Measurements from ENCODE around the gene MYH15.

The MYH15 gene

DNA sequence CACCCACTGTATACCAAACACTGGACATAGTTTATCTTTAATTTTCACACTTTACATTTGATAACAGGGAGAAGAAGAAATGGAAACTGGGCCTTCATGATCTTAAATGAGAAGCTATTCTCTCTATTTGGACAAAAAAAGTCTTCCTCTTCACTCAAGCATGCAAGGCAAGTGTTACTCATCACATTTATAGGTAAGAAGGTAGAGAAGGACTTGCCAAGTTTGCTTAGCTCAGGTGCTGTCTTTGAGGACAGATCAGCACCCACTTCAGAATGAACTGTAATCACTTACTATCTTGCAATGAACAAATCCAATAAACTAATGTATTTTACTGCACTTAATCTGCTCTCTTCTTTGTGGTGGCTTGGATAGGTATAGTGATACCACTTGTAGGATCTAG is 1.1 kb upstream of the MYH15 start:
- Histone ChIP-seq H3K27ac (ENCODE audit: insufficient read depth in 1 of 2, low read depth in 1 of 2, low read length in 2 of 2, poor library complexity in 1 of 2, severe bottlenecking in 2 of 2) (no peak overlapping the region), H3K4me3 (ENCODE audit: control insufficient read depth in 1 of 7, extremely low read depth in 1 of 7, insufficient read depth in 4 of 7, low read depth in 2 of 7, low read length in 6 of 7) (no peak overlapping the region), H3K4me1 (ENCODE audit: control extremely low read depth in 1 of 4, control insufficient read depth in 4 of 4, insufficient read depth in 4 of 4, low read length in 3 of 4) (no peaks in the 10 kb centered on the region), H3K36me3 (ENCODE audit: control insufficient read depth in 4 of 4, insufficient read depth in 4 of 4, low read length in 3 of 4) (no peaks in the 10 kb centered on the region), H3K27me3 (replicated peaks in 2 of 5; ENCODE audit: control insufficient read depth in 4 of 5, insufficient read depth in 5 of 5, low read length in 4 of 5) (no peaks in the 10 kb centered on the region), H3K9me3 (ENCODE audit: control extremely low read depth in 1 of 5, control insufficient read depth in 4 of 5, insufficient read depth in 2 of 5, low read depth in 1 of 5, low read length in 4 of 5) (no peaks in the 10 kb centered on the region)
- ChIA-PET CTCF (no interaction called here), POLR2A (no interaction called here)
- no peak for DNase-seq

DNA sequence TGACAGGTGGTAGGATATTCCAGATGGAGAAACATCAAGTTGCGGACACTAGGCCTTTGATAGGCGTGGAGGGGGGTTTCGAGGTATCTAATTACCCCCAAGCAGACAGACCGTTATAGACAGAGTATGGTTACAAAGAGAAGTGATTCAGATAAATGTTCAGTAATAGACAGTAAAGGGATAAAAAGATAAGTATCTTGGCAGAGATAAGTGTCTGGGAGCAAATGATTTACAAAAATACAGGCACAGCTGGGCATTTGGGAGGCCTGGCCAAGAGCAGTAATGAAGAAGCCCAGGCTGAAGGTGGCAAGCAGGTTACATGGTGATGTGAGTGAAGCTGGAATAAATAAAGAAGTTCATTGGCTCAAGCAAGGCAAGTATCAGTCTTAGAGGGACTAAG is 659 bp upstream of the MYH15 start:
- WGBS (ENCODE audit: insufficient coverage) = 100% methylated on average over 4 of the region's 4 CpGs
- H3K4me3 ChIP-seq (ENCODE audit: control insufficient read depth in 1 of 7, extremely low read depth in 1 of 7, insufficient read depth in 4 of 7, low read depth in 2 of 7, low read length in 6 of 7) = no peak overlapping the region
- no peaks in the 10 kb centered on the region for H3K36me3 ChIP-seq (ENCODE audit: control insufficient read depth in 4 of 4, insufficient read depth in 4 of 4, low read length in 3 of 4)
- no peak for DNase-seq
- no peaks in the 10 kb centered on the region for H3K27me3 ChIP-seq (replicated peaks in 2 of 5; ENCODE audit: control insufficient read depth in 4 of 5, insufficient read depth in 5 of 5, low read length in 4 of 5)
- CTCF ChIA-PET = no interaction called here
- no peak overlapping the region for H3K27ac ChIP-seq (ENCODE audit: insufficient read depth in 1 of 2, low read depth in 1 of 2, low read length in 2 of 2, poor library complexity in 1 of 2, severe bottlenecking in 2 of 2)
- POLR2A ChIA-PET = no interaction called here
- no peaks in the 10 kb centered on the region for H3K9me3 ChIP-seq (ENCODE audit: control extremely low read depth in 1 of 5, control insufficient read depth in 4 of 5, insufficient read depth in 2 of 5, low read depth in 1 of 5, low read length in 4 of 5)
- H3K4me1 ChIP-seq (ENCODE audit: control extremely low read depth in 1 of 4, control insufficient read depth in 4 of 4, insufficient read depth in 4 of 4, low read length in 3 of 4) = no peaks in the 10 kb centered on the region

DNA sequence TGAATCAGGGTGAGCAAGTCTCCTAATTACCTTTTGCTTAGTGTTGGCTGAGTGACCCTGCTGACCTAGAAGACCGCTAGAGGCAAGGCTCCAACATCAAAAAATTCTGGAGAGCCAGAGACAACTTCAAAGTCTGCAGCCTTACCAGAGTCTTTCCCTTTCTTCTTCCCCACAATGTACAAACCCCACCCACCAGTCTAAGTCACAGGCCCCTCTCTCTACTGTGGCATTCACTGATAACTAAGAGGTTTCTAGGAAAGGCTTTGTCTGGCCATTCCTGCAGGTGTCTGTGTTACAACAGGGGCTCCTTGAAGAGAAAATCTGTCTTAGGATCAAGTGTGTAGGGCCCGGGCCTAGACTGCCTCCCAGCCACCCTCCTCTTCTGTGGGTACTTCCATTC is 525 bp downstream of the MYH15 start:
- ChIA-PET POLR2A (no interaction called here), CTCF (no interaction called here)
- no peak for DNase-seq
- H3K4me3 ChIP-seq (ENCODE audit: control insufficient read depth in 1 of 7, extremely low read depth in 1 of 7, insufficient read depth in 4 of 7, low read depth in 2 of 7, low read length in 6 of 7) = no peak overlapping the region
- 100% methylated on average over 2 of the region's 2 CpGs for WGBS (ENCODE audit: insufficient coverage)
- H3K36me3 ChIP-seq (ENCODE audit: control insufficient read depth in 4 of 4, insufficient read depth in 4 of 4, low read length in 3 of 4) = no peaks in the 10 kb centered on the region
- H3K27ac ChIP-seq (ENCODE audit: insufficient read depth in 1 of 2, low read depth in 1 of 2, low read length in 2 of 2, poor library complexity in 1 of 2, severe bottlenecking in 2 of 2) = no peak overlapping the region
- H3K27me3 ChIP-seq (replicated peaks in 2 of 5; ENCODE audit: control insufficient read depth in 4 of 5, insufficient read depth in 5 of 5, low read length in 4 of 5) = no peaks in the 10 kb centered on the region
- H3K4me1 ChIP-seq (ENCODE audit: control extremely low read depth in 1 of 4, control insufficient read depth in 4 of 4, insufficient read depth in 4 of 4, low read length in 3 of 4) = no peaks in the 10 kb centered on the region
- no peaks in the 10 kb centered on the region for H3K9me3 ChIP-seq (ENCODE audit: control extremely low read depth in 1 of 5, control insufficient read depth in 4 of 5, insufficient read depth in 2 of 5, low read depth in 1 of 5, low read length in 4 of 5)

DNA sequence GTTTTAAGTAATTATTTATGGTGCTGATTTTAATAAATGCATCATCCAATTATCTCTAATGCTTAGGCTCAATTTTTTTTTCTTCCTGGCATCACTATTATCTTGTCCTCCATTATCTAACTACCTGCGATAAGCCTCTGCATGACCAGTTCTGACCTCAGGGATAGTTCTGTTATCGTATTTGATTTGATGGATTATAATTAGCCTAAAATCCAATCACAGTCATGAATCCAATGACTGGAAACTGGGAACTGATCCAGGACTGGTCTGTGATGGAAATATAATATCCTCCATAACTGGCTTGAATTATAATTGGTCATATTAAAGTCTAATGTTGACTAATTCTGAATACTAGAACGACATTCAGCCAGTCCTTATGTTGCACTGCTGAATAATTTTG is 1.1 kb downstream of the MYH15 start:
- WGBS (ENCODE audit: insufficient coverage) = no CpG with 5 or more reads among the region's 3 CpGs
- ChIA-PET CTCF (interaction anchor here (1.0 kb wide), 1 partner anchor 14 kb away, joined by 3 read pairs; no protein-coding TSS in a partner anchor), POLR2A (no interaction called here)
- no peak overlapping the region for H3K4me3 ChIP-seq (ENCODE audit: control insufficient read depth in 1 of 7, extremely low read depth in 1 of 7, insufficient read depth in 4 of 7, low read depth in 2 of 7, low read length in 6 of 7)
- no peak for DNase-seq
- no peaks in the 10 kb centered on the region for H3K9me3 ChIP-seq (ENCODE audit: control extremely low read depth in 1 of 5, control insufficient read depth in 4 of 5, insufficient read depth in 2 of 5, low read depth in 1 of 5, low read length in 4 of 5)
- no peaks in the 10 kb centered on the region for H3K4me1 ChIP-seq (ENCODE audit: control extremely low read depth in 1 of 4, control insufficient read depth in 4 of 4, insufficient read depth in 4 of 4, low read length in 3 of 4)
- no peaks in the 10 kb centered on the region for H3K36me3 ChIP-seq (ENCODE audit: control insufficient read depth in 4 of 4, insufficient read depth in 4 of 4, low read length in 3 of 4)
- H3K27me3 ChIP-seq (replicated peaks in 2 of 5; ENCODE audit: control insufficient read depth in 4 of 5, insufficient read depth in 5 of 5, low read length in 4 of 5) = no peaks in the 10 kb centered on the region
- no peak overlapping the region for H3K27ac ChIP-seq (ENCODE audit: insufficient read depth in 1 of 2, low read depth in 1 of 2, low read length in 2 of 2, poor library complexity in 1 of 2, severe bottlenecking in 2 of 2)

DNA sequence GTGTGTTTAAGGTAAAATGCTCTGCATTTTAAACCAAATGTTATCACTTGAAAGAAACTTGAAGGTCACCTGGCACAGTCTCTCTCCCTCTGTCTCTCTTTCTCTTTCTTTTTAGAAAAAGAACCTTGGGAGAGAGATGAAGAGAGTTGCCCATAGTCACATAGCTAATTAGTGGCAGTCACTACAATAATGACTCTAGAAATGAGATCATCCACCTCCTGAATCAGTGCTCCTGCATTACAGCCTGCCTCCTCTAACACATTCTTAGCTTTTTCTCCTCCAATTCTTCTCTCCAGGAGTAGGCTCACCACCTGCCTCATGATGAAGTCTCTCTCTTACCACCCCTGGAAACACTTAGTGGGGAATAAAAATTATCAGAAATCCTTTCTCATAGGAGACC is 2.5 kb downstream of the MYH15 start:
- Histone ChIP-seq H3K36me3 (ENCODE audit: control insufficient read depth in 4 of 4, insufficient read depth in 4 of 4, low read length in 3 of 4) (no peaks in the 10 kb centered on the region), H3K4me1 (ENCODE audit: control extremely low read depth in 1 of 4, control insufficient read depth in 4 of 4, insufficient read depth in 4 of 4, low read length in 3 of 4) (no peaks in the 10 kb centered on the region), H3K4me3 (ENCODE audit: control insufficient read depth in 1 of 7, extremely low read depth in 1 of 7, insufficient read depth in 4 of 7, low read depth in 2 of 7, low read length in 6 of 7) (no peak overlapping the region), H3K27me3 (replicated peaks in 2 of 5; ENCODE audit: control insufficient read depth in 4 of 5, insufficient read depth in 5 of 5, low read length in 4 of 5) (no peaks in the 10 kb centered on the region), H3K27ac (ENCODE audit: insufficient read depth in 1 of 2, low read depth in 1 of 2, low read length in 2 of 2, poor library complexity in 1 of 2, severe bottlenecking in 2 of 2) (no peak overlapping the region), H3K9me3 (ENCODE audit: control extremely low read depth in 1 of 5, control insufficient read depth in 4 of 5, insufficient read depth in 2 of 5, low read depth in 1 of 5, low read length in 4 of 5) (no peaks in the 10 kb centered on the region)
- POLR2A ChIA-PET = no interaction called here
- CTCF ChIA-PET = interaction anchor here (1.2 to 2.6 kb wide), 2 partner anchors 13 to 18 kb away, joined by 3 to 7 read pairs; no protein-coding TSS in a partner anchor
- no peak for DNase-seq

DNA sequence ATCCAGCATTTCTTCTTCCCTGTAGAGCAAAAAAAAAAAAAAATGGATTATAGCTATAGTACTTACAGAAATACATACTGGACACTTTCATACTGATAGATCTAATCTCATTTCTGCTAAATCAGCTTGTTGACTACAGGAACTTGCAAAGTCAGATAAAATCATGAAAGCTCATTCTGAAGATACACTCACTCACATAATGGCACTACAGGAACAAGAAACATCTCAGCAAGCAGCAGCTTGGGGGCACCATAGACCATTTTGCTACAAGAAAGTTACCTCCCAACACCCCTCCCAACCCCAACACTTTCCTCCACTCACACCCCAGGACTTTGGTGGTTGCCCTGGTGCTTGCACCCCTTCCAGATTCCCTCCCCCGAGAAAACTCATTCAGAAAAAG is 4.6 kb downstream of the MYH15 start:
- H3K9me3 ChIP-seq (ENCODE audit: control extremely low read depth in 1 of 5, control insufficient read depth in 4 of 5, insufficient read depth in 2 of 5, low read depth in 1 of 5, low read length in 4 of 5) = no peaks in the 10 kb centered on the region
- H3K4me3 ChIP-seq (ENCODE audit: control insufficient read depth in 1 of 7, extremely low read depth in 1 of 7, insufficient read depth in 4 of 7, low read depth in 2 of 7, low read length in 6 of 7) = no peak overlapping the region
- POLR2A ChIA-PET = no interaction called here
- DNase-seq = peak in 2 of 3 donors; percentile 28 to 35
- H3K4me1 ChIP-seq (ENCODE audit: control extremely low read depth in 1 of 4, control insufficient read depth in 4 of 4, insufficient read depth in 4 of 4, low read length in 3 of 4) = no peaks in the 10 kb centered on the region
- no peaks in the 10 kb centered on the region for H3K27me3 ChIP-seq (replicated peaks in 2 of 5; ENCODE audit: control insufficient read depth in 4 of 5, insufficient read depth in 5 of 5, low read length in 4 of 5)
- no peak overlapping the region for H3K27ac ChIP-seq (ENCODE audit: insufficient read depth in 1 of 2, low read depth in 1 of 2, low read length in 2 of 2, poor library complexity in 1 of 2, severe bottlenecking in 2 of 2)
- H3K36me3 ChIP-seq (ENCODE audit: control insufficient read depth in 4 of 4, insufficient read depth in 4 of 4, low read length in 3 of 4) = no peaks in the 10 kb centered on the region
- WGBS (ENCODE audit: insufficient coverage) = no CpG with 5 or more reads among the region's 1 CpG
- CTCF ChIA-PET = interaction anchor here (0.6 to 2.6 kb wide), 5 partner anchors 9 to 47 kb away, joined by 3 to 9 read pairs (median 3); no protein-coding TSS in a partner anchor

DNA sequence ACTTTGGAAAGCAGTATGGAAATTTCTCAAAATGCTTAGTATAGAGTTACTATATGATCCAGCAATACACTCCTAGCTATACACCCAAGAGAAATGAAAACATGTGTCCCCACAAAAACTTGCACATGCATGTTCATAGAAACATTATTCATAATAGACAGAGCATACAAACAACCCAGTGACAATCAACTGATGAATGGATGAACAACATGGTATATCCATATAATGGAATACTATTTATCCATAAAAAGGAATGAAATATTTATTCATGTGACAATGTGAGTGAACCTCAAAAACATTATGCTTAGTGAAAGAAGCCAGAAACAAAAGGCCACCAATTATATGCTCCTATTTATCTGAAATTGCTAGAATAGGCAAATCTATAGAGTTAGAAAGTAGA is 6.7 kb downstream of the MYH15 start:
- POLR2A ChIA-PET = no interaction called here
- no peaks in the 10 kb centered on the region for H3K36me3 ChIP-seq (ENCODE audit: control insufficient read depth in 4 of 4, insufficient read depth in 4 of 4, low read length in 3 of 4)
- H3K27ac ChIP-seq (ENCODE audit: insufficient read depth in 1 of 2, low read depth in 1 of 2, low read length in 2 of 2, poor library complexity in 1 of 2, severe bottlenecking in 2 of 2) = no peak overlapping the region
- H3K9me3 ChIP-seq (ENCODE audit: control extremely low read depth in 1 of 5, control insufficient read depth in 4 of 5, insufficient read depth in 2 of 5, low read depth in 1 of 5, low read length in 4 of 5) = no peaks in the 10 kb centered on the region
- no peak overlapping the region for H3K4me3 ChIP-seq (ENCODE audit: control insufficient read depth in 1 of 7, extremely low read depth in 1 of 7, insufficient read depth in 4 of 7, low read depth in 2 of 7, low read length in 6 of 7)
- no peak for DNase-seq
- no peaks in the 10 kb centered on the region for H3K4me1 ChIP-seq (ENCODE audit: control extremely low read depth in 1 of 4, control insufficient read depth in 4 of 4, insufficient read depth in 4 of 4, low read length in 3 of 4)
- no peaks in the 10 kb centered on the region for H3K27me3 ChIP-seq (replicated peaks in 2 of 5; ENCODE audit: control insufficient read depth in 4 of 5, insufficient read depth in 5 of 5, low read length in 4 of 5)
- CTCF ChIA-PET = no interaction called here

DNA sequence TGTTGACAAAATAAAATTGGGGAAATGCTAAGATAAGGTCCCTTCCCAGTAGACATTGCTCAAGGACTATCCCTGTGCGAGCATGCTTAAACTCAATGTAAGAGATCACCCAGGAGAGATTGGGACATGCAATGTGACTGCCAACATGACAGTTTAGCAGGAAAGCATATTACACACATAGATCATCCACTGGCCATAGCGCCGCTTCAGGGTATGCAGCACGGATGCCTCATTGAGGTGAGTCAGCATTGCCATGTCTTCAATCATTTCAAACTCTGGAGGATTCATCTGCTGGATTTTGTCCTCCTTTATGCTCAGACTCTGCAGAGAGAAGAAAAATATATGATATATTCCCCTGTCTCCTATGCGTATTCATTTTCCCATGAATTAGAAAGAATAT is 8.9 kb downstream of the MYH15 start:
- WGBS (ENCODE audit: insufficient coverage) = 98% methylated on average over 4 of the region's 5 CpGs
- H3K4me3 ChIP-seq (ENCODE audit: control insufficient read depth in 1 of 7, extremely low read depth in 1 of 7, insufficient read depth in 4 of 7, low read depth in 2 of 7, low read length in 6 of 7) = no peak overlapping the region
- no peaks in the 10 kb centered on the region for H3K9me3 ChIP-seq (ENCODE audit: control extremely low read depth in 1 of 5, control insufficient read depth in 4 of 5, insufficient read depth in 2 of 5, low read depth in 1 of 5, low read length in 4 of 5)
- POLR2A ChIA-PET = no interaction called here
- H3K36me3 ChIP-seq (ENCODE audit: control insufficient read depth in 4 of 4, insufficient read depth in 4 of 4, low read length in 3 of 4) = no peaks in the 10 kb centered on the region
- no peak for DNase-seq
- H3K27ac ChIP-seq (ENCODE audit: insufficient read depth in 1 of 2, low read depth in 1 of 2, low read length in 2 of 2, poor library complexity in 1 of 2, severe bottlenecking in 2 of 2) = no peak overlapping the region
- no peaks in the 10 kb centered on the region for H3K4me1 ChIP-seq (ENCODE audit: control extremely low read depth in 1 of 4, control insufficient read depth in 4 of 4, insufficient read depth in 4 of 4, low read length in 3 of 4)
- no peaks in the 10 kb centered on the region for H3K27me3 ChIP-seq (replicated peaks in 2 of 5; ENCODE audit: control insufficient read depth in 4 of 5, insufficient read depth in 5 of 5, low read length in 4 of 5)
- CTCF ChIA-PET = no interaction called here
